Astrocyte of the spinal cord (primary cell): ENCODE results near the gene LRRC2.
"Not testable (repeated sequence)": the region's sequence is repeated elsewhere in the genome, so short reads cannot be mapped to it uniquely, and the experiment has no call there.

Experiments
- DNase-seq: peaks from one replicate; pipeline ENCODE4 v3.0.0; 2011; ENCODE audit warnings: low read depth, low spot score
- H3K4me3 ChIP-seq: 2 replicates; pipeline ENCODE4 v1.5.1; 2011; ENCODE audit warnings: low read depth, mild to moderate bottlenecking, low read length, moderate library complexity
- in situ Hi-C: cut with HindIII; loops from 2 replicates; pipeline ENCODE4 v1.10.0; 2017; ENCODE audit warnings: low sequenced_read_pairs
- TF ChIP-seq, protein P1 (sequence below): IDR thresholded peaks from 2 replicates; pipeline ENCODE4 v1.5.1; 2012; ENCODE audit warnings: low read depth, mild to moderate bottlenecking, low read length, inconsistent platforms

The LRRC2 gene

DNA sequence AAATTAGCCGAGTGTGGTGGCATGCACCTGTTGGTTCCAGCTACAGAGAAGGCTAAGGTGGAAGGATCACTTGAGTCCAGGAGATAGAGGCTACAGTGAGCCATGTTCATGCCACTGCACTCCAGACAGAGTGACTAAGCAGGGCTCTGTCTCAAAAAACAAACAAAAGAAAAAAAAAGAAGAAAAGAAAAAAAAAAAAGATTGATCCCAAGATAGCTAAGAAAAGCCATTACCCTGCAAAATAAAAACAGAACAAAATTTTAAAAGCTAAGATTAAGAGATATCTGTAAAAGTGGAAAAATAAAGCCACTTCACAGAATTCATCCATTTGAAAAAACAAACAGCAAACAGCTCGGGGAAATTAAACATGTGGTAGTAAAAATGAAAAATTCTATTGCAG is 23.8 kb downstream of the LRRC2 start:
- in situ Hi-C loops = no loop called here
- TF ChIP-seq, protein P1, sequence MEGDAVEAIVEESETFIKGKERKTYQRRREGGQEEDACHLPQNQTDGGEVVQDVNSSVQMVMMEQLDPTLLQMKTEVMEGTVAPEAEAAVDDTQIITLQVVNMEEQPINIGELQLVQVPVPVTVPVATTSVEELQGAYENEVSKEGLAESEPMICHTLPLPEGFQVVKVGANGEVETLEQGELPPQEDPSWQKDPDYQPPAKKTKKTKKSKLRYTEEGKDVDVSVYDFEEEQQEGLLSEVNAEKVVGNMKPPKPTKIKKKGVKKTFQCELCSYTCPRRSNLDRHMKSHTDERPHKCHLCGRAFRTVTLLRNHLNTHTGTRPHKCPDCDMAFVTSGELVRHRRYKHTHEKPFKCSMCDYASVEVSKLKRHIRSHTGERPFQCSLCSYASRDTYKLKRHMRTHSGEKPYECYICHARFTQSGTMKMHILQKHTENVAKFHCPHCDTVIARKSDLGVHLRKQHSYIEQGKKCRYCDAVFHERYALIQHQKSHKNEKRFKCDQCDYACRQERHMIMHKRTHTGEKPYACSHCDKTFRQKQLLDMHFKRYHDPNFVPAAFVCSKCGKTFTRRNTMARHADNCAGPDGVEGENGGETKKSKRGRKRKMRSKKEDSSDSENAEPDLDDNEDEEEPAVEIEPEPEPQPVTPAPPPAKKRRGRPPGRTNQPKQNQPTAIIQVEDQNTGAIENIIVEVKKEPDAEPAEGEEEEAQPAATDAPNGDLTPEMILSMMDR = no peak
- no peak overlapping the region for H3K4me3 ChIP-seq
- no peak for DNase-seq

DNA sequence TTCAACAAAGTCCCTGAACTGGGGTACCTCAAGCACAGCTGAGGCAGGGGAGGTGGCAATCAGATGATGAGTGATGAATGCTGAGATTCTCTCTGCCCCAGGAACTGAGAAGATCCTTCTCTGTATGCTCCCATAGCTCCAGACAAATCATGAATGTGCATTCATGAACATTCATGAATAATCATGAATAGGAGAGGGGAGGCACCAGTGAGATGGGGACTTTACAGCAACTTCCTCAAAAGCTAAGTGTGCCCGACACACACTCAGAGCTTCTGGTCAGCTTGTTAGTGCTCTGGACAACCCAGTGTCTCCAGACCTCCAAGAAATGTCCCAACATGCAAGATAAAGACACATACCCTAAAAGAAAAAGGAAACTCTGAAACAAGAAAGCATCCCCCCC is 24.3 kb downstream of the LRRC2 start:
- in situ Hi-C loops = no loop called here
- TF ChIP-seq, protein P1 = no peak
- DNase-seq = no peak
- no peak overlapping the region for H3K4me3 ChIP-seq

DNA sequence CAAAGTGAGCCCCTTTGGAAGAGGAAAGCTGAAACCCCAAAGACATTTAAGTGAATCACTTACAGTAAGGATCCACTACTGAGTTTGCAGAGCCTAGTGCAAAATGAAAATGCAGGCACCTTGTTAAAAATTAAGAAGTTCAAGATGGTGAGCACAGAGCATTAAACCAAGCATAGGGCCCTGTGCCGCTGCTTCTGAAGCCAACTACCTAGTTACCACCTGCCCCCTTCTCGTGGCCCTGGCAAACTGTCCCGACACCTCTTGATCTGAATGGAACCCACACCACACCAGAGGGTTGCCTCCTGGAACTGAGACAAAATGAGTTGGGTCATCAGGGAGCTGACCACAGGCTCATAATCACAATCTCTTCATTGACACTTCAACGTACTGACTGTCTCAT is 25.6 kb downstream of the LRRC2 start:
- TF ChIP-seq, protein P1 = no peak
- DNase-seq = no peak
- in situ Hi-C loops = no loop called here
- H3K4me3 ChIP-seq = no peak overlapping the region

DNA sequence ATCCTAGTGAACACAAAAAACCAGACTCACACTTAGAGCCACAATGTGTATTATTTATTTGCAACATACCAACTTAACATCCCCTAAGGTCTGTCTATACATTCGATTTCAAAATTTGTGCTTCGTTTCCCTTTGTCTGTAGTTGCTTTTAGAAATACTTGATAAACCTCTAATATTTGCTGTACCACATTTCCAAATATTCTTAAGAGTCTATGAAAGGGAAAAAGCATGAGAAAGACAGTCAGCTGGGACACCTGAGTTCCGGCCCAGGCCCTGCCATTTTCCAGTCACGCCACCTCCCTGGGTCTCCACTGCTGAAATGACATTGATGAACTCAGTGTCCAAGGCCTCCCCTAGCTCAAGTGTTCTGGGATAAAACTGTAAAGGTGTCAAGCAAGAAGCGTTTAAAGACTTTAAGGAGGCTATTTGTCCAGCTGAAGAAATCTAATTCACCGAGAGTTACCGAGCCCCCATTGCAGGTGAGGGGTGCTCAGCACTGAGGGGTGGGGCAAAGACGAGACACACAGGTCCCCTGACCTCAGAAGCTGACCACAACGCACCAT is 26.6 kb downstream of the LRRC2 start:
- no peak overlapping the region for H3K4me3 ChIP-seq
- in situ Hi-C loops = no loop called here
- TF ChIP-seq, protein P1 = no peak
- DNase-seq = no peak

DNA sequence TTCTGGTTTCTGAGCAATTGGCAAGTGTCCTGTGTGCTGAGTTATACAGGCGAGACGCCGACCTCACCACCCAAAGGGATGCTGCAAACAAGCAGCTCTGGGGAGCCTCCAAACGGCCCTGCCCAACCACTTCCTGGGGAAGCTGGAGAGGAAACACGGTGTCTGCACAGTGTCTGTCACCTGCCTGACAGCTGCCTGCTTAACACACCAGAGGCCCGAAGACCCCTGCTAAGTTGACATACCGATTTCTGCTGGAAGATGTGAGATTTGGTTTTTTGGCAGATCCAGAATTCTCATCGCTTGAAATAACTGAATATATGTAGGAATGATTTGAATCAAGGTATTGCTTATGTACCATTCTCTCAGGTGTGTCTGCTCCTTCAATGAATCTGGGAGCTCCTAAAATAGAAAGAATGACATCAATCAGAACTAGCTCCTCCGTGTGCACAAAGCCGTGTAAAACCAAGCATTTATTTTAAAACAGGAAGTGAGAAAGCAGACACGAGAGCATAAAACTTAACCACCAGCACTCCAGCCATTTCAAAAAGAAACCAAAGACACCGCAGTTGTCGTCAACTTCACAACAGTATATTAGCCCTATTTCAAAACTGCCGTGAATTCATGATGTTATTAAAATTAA is 27.2 kb downstream of the LRRC2 start:
- DNase-seq = peak; percentile 57
- TF ChIP-seq, protein P1 = no peak
- in situ Hi-C loops = no loop called here

DNA sequence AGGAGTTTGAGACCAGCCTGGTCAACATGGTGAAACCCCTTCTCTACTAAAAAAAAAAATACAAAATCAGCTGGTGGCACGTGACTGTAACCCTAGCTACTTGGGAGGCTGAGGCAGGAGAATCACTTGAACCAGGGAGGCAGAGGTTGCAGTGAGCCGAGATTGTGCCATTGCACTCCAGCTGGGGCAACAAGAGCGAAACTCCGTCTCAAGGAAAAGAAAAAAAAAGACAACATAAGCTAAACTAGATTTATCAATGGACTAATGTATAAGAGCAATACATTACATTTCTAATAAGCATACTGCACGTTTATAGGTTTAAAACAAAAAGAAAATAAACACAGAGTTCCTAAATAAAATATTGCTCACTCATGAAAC is 27.7 kb downstream of the LRRC2 start:
- H3K4me3 ChIP-seq, in situ Hi-C loops, DNase-seq: not testable (repeated sequence)

More for the DNA sequence above, 27.2 kb downstream of the LRRC2 start:
- no peak overlapping the region for H3K4me3 ChIP-seq

DNA sequence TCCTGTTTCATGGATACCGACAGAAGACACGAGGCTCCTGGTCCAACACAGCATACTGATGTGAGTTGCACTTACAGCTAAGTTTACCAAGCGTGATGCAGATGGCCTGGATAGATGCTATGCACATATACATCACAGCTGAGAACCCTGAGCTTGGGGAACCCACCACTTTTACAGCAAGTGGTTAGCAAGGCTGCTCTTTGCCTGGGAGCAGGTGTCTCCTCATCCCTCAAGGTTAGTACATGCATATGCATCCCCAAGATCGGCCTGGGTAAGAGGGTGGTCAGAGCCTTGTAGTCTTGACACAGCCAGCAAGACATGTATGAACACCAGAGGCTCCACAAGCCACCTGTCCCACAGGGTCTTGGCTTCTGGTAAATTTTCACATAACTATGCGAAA is 28.3 kb downstream of the LRRC2 start:
- no peak for DNase-seq
- H3K4me3 ChIP-seq = no peak overlapping the region
- TF ChIP-seq, protein P1 = no peak
- in situ Hi-C loops = no loop called here
